Ramos (cell line): Measurements from ENCODE around the gene POLK.
"Not testable (repeated sequence)": the region's sequence is repeated elsewhere in the genome, so short reads cannot be mapped to it uniquely, and the experiment has no call there.

Source experiments
- in situ Hi-C: fragments of 300-500 bp; cut with MboI; formaldehyde crosslinking; loops from one replicate; pipeline ENCODE4 v1.14.3; 2022; ENCODE audit warnings: low sequenced_read_pairs; ENCODE audit not compliant: unreplicated experiment

The POLK gene

GRCh38 chr5:75545131-75545530, 33.4 kb downstream of the POLK start:
- in situ Hi-C loops, result no loop called here

DNA sequence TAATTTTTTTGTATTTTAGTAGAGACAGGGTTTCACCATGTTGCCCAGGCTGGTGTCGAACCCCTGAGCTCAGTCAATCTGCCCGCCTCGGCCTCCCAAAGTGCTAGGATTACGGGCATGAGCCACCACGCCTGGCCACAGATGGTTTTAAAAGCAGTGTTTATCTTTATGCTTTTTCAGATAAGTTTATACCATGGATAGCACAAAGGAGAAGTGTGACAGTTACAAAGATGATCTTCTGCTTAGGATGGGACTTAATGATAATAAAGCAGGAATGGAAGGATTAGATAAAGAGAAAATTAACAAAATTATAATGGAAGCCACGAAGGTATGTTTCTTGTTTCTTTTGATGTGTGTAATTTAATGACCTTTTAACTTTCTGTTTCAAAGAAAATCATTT, 35.1 kb downstream of the POLK start:
- in situ Hi-C loops, result no loop called here

- in situ Hi-C loops, result no loop called here
Observed at GRCh38 chr5:75547812-75548211, 36.1 kb downstream of the POLK start.

- in situ Hi-C loops, result no loop called here
Observed at GRCh38 chr5:75550597-75550996, 38.9 kb downstream of the POLK start.

GRCh38 chr5:75551471-75551870, 39.8 kb downstream of the POLK start:
- in situ Hi-C loops, result no loop called here

GRCh38 chr5:75552764-75553163, 41.1 kb downstream of the POLK start:
- in situ Hi-C loops, result no loop called here

DNA sequence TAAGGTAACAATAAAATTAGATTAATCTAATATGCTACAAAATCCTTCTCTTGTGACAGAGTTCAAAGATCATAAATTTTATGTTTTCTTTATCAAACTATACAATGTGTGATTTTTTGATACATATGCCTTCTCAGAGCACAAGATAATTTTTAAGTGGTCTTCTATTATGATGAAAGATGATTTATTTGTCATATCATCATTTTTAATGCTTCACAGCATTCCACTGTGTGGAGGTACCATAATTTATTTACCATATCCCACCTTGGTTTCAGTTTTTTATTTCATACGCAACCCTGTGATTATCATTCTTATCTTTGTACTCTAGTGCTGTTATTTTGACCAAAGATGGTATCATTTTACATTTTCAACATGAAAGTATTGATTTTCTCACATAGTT, 41.7 kb downstream of the POLK start:
- in situ Hi-C loops, result no loop called here

DNA sequence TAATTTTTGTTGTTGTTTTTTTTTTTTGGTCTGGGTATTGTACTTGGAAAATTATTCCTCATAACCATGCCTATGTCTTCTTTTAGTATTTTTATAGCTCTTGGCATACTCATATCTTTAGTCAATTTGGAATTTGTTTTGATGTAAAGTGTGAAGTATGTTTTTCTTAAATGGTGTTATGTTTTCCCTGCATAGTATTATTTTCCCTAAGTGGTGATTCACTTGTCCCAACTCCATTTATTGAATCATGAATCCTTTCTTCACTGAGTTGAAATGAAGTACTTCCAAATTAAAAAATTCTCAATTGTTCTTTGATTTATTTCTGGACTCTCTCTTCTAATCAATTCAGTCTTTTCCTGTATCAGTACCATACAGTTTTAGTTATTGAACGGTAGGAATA, 46.5 kb downstream of the POLK start:
- in situ Hi-C loops, result no loop called here

DNA sequence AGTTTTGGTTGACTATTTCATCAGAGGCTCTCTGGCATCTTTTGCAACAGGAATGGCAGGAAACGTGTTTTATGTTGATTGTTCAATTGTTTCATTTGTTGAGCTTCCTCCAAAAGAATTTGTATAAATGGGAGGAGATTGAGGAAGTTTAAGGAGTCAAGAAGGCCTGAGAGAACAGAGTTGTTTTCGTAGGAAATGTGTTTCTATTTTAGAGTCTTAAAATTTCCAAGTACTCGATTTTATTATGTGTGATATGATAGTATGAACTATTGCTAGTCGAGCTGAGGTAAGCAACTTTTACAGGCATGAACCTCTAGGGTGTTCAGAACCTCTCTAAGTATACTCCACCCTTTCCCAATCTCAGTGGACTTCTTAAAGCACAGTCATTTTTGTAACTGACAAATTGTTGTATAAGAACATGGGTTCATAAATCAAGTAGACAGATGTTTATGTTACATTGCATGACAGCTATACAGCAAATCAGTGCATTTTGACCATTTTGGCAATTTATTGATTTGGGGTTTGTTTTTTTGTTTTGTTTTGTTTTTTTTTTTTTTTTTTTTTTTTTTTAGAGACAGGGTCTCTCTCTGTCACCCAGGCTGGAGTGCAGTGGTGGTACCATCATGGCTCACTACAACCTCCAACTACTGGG, 47.4 kb downstream of the POLK start:
- in situ Hi-C loops, result no loop called here

DNA sequence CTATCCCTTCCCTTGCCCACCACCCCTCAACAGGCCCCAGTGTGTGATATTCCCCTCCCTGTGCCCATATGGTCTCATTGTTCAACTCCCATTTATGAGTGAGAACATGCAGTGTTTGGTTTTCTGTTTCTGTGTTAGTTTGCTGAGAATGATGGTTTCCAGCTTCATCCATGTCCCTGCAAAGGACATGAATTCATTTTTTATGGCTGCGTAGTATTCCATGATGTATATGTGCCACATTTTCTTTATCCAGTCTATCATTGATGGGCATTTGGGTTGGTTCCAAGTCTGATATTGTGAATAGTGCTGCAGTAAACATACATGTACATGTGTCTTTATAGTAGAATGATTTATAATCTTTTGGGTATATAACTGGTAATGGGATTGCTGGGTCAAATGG, 49.0 kb downstream of the POLK start:
- in situ Hi-C loops, result not testable (repeated sequence)

- in situ Hi-C loops, result not testable (repeated sequence)
Observed at GRCh38 chr5:75565991-75566709, 54.5 kb downstream of the POLK start.

GRCh38 chr5:75566710-75567309, 55.1 kb downstream of the POLK start:
- in situ Hi-C loops, result no loop called here

GRCh38 chr5:75567710-75568109, 56.0 kb downstream of the POLK start:
- in situ Hi-C loops, result no loop called here

- in situ Hi-C loops, result no loop called here
Observed at GRCh38 chr5:75568202-75568601, 56.5 kb downstream of the POLK start.

DNA sequence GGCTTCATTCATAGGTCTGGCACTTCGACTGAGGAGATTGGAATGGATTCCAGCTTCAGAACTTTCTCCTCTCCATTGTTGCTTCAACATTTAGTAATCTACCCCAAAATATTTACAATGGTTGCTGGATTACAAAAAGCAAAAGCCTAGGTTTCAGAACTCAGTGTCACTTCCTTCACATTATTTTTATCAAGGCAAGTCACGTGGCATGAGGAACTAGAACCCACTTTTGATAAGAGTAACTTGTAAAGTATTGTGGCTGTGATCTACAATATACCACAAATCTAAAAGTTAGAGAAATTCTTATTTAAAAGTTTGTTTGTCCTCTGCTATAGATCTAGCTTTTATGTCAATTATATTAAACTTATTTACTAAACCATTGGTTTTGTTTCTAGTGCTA, 59.9 kb downstream of the POLK start:
- in situ Hi-C loops, result no loop called here

GRCh38 chr5:75574791-75575190, 63.1 kb downstream of the POLK start:
- in situ Hi-C loops, result no loop called here

GRCh38 chr5:75578280-75578679, 66.6 kb downstream of the POLK start:
- in situ Hi-C loops, result not testable (repeated sequence)

DNA sequence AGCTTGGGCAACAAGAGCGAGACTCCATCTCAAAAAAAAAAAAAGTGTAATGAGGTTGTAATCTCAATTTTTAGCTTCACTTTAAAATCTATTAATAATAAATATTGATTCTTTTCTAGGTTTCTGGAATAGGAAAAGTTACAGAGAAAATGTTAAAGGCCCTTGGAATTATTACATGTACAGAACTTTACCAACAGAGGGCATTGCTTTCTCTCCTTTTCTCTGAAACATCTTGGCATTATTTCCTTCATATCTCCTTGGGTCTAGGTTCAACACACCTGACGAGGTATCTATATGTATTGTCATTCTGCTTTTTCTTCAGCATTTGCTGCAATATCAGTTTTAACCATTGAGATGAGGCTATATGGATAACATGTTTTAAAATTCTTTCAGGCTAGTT, 73.0 kb downstream of the POLK start:
- in situ Hi-C loops, result no loop called here

GRCh38 chr5:75588666-75589065, 77.0 kb downstream of the POLK start:
- in situ Hi-C loops, result no loop called here

DNA sequence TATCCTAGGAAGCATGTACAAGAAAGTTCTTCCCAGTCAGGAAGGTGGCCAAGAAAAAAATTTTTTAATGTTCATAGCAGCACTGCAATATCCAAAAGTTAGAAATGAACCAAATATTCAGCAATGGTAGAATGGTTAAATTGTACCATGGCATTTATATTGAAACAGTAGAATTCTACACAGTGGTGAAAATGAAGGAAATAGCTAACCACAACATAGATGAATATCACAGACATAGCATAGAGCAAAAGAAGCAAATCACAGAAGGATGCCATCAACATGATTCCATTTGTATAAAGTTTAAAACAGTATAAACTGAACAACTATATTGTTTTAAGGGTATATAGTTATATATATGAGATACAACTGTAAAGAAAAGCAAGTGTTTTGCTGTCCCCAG, 88.8 kb downstream of the POLK start:
- in situ Hi-C loops, result no loop called here

DNA sequence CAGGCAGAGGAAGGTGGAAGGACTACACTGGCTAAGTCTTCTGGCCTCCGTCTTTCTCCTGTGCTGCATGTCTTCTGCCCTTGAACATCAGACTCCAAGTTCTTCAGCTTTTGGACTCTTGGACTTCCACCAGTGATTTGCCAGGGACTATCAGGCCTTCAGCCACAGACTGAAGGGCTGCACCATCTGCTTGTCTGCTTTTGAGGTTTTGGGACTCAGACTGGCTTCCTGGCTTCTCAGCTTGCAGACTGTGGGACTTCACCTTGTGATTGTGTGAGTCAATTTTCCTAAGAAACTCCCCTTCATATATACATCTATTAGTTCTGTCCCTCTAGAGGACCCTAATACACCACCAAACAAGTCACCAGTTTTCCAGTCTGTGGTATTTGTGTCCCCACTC, 89.9 kb downstream of the POLK start:
- in situ Hi-C loops, result no loop called here

DNA sequence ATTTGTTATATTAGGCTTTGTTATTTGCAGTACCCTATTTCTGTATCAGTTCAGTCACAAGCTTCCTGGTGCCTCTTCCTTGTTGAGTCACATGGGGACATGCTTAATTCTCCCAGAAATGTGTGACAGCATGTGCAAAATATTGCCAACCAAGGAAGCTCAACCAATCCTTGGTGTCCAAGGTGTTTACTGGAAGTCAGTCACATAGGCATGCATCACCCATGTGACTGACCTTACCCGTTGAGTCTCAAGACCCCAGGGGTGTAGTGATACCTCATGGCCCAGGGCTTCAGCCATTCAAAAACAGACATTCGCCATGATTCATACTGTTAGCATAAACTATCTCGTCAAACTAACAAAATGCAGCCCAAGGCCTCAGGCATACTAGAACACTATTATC, 90.3 kb downstream of the POLK start:
- in situ Hi-C loops, result no loop called here
